HCT116 (cell line): ENCODE results near the gene NT5C3B.

Experiments used
- CTCF ChIP-seq, 3 experiments: fragments of 200-600 bp in 1 of 3; sonication (generic) in 1 of 3; IDR thresholded peaks in 2 of 3; conservative IDR thresholded peaks in 1 of 3; 2 replicates each; pipeline ENCODE4 v1.5.1; 2012 to 2017; ENCODE audit warnings: low read depth in 2 of 3, low read length in 2 of 3, antibody characterized with exemption in 1 of 3, borderline replicate concordance in 1 of 3, control low read depth in 1 of 3, mild to moderate bottlenecking in 1 of 3, mixed read lengths in 1 of 3, mixed run types in 1 of 3, moderate library complexity in 1 of 3; ENCODE audit not compliant: insufficient read depth in 1 of 3
- JUND ChIP-seq: IDR thresholded peaks from 2 replicates; pipeline ENCODE4 v1.6.1; 2012
- MAX ChIP-seq: IDR thresholded peaks from 2 replicates; pipeline ENCODE4 v1.6.1; 2012
- POLR2A ChIP-seq: IDR thresholded peaks from 2 replicates; pipeline ENCODE4 v1.7.0; 2011; ENCODE audit warnings: borderline replicate concordance; ENCODE audit not compliant: insufficient read depth, insufficient read length; ENCODE audit errors: extremely low read depth
- RAD21 ChIP-seq: IDR thresholded peaks from 2 replicates; pipeline ENCODE4 v1.6.1; 2012; ENCODE audit warnings: low read depth, mild to moderate bottlenecking
- REST ChIP-seq: IDR thresholded peaks from 2 replicates; pipeline ENCODE4 v1.6.1; 2012; ENCODE audit warnings: low read depth
- ZNF274 ChIP-seq: fragments of 200-500 bp; sonication (Bioruptor generic); IDR thresholded peaks from 2 replicates; pipeline ENCODE4 v1.6.1; 2014; ENCODE audit warnings: mild to moderate bottlenecking, low read depth, low read length, inconsistent platforms

- TF ChIP-seq MAX = no peak
- no peak for TF ChIP-seq POLR2A
- TF ChIP-seq REST = no peak
- no peak for TF ChIP-seq CTCF (IDR thresholded peaks at IDR 0.05 in 2 of 3, conservative IDR thresholded peaks at IDR 0.05 in 1 of 3; ENCODE audit: borderline replicate concordance in 1 of 3, insufficient read depth in 1 of 3, low read depth in 2 of 3, low read length in 2 of 3)
- TF ChIP-seq JUND = no peak
- TF ChIP-seq RAD21 = no peak
- no peak for TF ChIP-seq ZNF274
Measured at GRCh38 chr17:41880130-41880529, 44.1 kb upstream of the NT5C3B start.
